Stimulated activated CD4-positive, alpha-beta T cell treated with anti-CD3 and anti-CD28 coated beads, Interleukin-15, amount 100 ng/mL, for 1 hour (primary cell): ENCODE measurements around the gene NPAT.
A peak's percentile ranks its signal among the peaks of the same experiment; 100 is the strongest.

Source experiments
- DNase-seq, 2 donors: peaks; one replicate each; pipeline ENCODE4 v3.0.0-alpha.2; 2020; ENCODE audit warnings: low read depth in 1 of 2, low spot score in 1 of 2

NPAT gene

GRCh38 chr11:108222574-108223347, at the start of gene NPAT, which contains the start of gene ATM:
TSS of gene NPAT (minus strand) at chr11:108222638. CDS start at chr11:108222536, 102 bp downstream.
TSS of gene ATM (plus strand) at chr11:108223067. CDS start at chr11:108227625, 4,558 bp downstream.
- peak; percentile 93 to 98 for DNase-seq

GRCh38 chr11:108269583-108269982, 47.1 kb upstream of the NPAT start:
- DNase-seq: no peak

DNA sequence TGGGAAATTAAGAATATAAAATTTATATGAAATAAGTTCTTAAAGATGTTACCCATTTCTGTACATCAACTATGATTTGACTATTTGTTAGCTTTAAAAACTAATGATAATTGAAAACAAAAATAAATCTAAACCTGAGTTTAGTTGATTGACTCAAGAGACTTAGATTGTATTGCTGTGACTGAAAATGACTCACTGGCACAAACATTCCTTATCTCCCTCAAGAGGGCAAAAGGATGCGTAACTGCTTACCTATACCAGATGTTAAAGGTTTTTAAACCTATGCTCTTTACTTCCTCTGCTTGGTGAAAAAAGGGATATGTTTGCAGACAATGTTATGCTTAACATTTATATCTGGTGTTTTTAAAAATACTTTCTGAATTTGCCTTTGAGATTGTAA, 30.7 kb upstream of the NPAT start:
- no peak for DNase-seq

- DNase-seq: no peak
Measured at GRCh38 chr11:108246885-108247284, 24.4 kb upstream of the NPAT start.

- DNase-seq: no peak
Measured at GRCh38 chr11:108246308-108246707, 23.9 kb upstream of the NPAT start.

DNA sequence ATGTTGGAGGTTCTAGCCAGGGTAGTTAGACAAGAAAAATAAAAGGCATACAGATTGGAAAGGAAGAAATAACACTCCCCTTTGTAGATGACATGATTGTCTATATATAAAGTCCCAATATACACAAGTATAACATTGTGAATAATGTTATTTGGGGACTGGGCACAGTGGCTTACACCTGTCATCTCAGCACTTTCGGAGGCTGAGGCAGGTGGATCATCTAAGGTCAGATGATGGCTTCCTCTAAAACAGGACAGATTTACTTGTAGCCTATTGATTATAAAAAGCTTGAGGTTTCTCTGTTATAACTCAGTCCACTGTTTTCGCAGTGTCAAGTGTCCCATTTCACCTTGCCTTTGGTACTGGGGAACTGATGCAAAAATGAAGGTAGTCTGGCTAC, 20.0 kb upstream of the NPAT start:
- DNase-seq: no peak

DNA sequence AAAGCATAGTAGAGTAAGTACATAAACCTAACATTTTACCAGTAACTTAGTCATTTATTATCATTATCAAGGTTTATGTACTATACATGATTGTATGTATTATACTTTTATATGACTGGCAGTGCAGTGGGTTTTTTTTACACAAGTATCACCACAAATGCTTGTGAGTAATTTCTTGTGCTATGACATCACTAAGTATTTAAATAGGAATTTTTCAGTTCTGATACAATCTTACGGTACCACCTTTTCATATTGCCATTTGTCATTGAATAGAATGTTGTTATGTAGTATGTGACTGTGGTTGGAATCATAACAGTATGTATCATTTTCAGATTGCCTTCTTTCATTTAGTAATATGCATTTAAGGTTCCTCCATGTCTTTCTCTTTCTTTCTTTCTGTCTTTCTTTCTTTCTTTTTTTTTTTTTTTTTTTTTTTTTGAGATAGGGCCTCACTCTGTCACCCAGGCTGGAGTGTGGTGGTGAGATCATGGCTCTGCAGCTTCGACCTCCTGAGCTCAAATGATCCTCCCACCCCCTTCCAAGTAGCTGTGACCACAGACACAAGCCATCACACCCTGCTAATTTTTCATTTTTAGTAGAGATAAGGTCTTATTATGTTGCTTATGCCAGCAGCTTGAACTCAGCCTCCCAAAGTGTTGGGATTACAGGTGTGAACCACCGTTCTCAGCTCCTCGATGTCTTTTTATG, 19.0 kb upstream of the NPAT start:
- no peak for DNase-seq

DNA sequence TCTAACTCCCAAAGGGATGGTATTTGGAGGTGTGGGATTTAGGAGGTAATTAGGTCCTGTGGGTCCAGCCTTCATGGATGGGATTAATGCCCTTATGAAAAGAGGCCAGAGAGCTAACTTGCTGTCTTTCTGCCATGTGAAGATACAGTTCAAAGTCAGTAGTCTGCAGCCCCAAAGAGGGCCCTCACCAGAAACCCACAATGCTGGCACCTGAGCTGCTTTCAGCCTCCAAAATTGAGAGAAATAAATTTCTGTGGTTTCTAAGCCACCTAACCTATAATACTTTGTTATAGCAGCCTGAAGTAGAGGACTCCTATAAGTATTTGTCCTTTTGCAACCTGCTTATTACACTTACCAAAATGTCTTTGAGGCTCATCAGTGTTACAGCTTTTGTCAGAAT, 16.6 kb upstream of the NPAT start:
- no peak for DNase-seq

DNA sequence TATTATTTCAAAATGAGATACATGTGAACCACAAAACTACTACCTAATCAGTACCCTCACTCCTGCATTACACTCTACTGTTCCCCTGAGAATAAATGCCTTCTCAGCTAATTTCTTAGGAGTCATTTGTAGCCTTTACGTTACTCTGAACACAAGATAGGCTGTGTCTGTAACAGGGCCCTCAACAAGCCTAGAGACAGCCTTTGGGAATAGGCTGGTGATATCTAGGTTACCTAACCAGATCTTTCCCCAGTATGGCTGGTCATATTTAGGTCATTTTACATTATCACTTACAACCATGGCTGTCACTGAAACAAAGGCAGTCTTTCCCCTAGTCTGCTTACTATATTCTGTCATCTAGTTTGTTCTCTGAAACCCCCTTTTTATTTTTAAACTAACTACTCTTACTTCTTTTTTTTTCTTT, 14.6 kb upstream of the NPAT start:
- no peak for DNase-seq

GRCh38 chr11:108235633-108236032, 13.2 kb upstream of the NPAT start:
- DNase-seq: no peak

DNA sequence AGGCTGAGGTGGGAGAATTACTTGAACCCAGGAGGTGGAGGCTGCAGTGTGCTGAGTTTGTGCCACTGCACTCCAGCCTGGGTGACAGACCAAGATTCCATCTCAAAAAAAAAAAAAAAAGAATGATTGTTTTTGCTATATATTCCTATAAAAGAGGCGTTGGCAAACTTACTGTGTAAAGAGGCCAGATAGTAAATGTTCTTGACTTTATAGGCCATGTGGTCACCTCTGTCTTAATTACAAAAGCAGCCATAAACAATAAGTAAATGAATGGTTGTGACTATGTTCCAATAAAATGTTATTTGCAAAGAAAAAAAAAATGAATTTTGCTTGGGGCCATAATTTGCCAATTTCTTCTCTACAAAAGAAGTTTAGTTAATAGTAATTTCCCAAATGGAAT, 12.8 kb upstream of the NPAT start:
- DNase-seq: no peak

DNA sequence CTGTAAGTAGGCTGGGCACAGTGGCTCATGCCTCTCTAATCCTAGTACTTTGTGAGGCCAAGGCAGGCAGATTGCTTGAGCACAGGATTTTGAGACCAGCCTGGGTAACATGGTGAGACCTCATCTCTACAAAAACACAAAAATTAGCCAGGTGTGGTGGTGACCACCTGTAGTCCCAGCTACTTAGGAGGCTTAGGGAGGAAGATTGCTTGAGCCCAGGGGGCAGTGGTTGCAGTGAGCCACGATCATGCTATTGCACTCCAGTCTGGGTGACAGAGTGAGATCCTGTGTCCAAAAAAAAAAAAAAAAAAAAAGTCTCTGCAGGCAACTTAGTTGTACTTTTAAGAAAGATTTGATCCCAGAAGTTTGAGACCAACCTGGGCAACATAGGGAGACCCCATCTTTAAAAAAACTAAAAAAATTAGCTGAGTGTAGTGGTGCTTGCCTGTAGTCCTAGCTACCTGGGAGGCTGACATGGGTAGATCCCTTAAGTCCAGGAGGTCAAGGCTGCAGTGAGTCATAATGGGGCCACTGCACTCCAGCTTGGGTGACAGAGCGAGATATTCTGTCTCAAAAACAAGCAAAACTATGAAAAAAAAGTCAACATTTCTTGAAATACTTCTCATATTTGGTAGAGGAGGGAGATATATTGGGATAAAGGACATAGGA, 11.0 kb upstream of the NPAT start:
- no peak for DNase-seq

DNA sequence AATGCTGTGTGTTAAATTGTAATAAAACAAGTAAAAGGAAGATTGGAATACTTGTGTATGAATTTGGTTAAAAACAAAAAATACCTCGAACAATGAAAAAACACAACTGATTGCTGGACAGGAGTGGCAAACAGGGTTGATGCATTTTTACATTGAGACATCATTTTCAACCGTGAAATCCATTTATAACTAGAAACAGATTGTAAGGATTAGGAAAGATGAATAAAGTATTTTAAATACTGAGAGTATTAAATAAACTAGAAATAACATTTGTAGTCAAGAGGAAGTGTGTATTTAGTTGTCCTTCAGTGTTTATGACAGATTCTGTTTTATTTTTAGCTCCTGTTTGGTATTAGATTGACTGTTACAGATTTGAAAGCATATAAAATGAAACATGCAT, 5.8 kb upstream of the NPAT start:
- no peak for DNase-seq

DNA sequence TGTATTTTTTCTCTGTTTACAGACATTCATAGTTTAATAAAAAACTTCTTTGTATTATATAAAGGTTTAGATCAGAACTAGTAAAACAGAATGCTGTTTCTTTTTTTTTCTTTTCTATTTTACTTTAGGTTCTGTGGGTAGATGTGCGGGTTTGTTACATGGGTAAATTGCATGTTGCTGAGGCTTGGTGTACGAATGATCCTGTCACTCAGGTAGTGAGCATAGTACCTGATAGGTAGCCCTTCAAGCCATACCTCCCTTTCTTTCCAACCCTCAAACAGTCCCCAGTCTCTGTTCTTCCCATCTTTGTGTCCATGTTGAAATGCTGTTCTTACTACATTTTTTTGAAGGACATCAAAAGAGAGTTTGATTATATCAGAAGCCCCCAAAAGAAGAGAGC, 3.6 kb upstream of the NPAT start:
- no peak for DNase-seq

DNA sequence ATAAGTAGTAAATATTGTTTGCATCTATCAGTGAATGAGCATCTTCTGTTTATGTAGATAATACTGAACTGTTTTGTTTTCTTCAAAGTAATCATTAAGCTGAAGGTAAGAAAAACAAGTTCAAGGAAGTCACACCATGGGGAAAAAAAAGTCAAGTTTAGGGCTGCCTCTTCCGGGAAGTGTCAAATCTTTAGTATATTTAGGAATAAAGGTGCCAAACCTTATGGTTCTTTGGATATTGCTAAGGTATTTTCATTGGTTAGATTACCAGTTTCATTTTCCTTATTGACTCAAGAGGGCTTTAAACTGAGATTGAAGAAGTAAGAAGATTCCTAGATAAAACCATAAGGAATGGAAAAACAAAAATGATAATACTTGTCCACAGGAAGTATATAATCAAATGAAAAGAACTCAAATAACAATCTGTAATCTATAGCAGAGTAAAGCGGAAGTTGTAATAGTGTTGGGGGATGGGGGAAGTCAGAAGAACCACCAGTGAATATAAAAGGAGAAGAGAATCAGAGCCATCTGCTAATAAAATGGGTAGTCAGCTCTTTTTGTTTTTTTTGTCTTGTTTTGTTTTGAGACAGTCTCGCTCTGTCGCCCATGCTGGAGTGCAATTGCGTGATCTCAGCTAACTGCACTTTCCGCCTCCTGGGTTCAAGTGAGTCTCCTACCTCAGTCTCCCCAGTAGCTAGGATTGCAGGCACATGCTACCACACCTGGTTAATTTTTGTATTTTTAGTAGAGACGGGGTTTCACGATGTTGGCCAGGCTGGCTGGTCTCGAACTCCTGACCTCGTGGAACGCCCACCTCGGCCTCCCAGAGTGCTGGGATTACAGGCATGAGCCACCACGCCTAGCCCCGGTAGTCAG, 2.7 kb upstream of the NPAT start:
- peak in 1 of 2 donors; percentile 5 for DNase-seq

GRCh38 chr11:108224366-108224765, 1.9 kb upstream of the NPAT start:
- no peak for DNase-seq

DNA sequence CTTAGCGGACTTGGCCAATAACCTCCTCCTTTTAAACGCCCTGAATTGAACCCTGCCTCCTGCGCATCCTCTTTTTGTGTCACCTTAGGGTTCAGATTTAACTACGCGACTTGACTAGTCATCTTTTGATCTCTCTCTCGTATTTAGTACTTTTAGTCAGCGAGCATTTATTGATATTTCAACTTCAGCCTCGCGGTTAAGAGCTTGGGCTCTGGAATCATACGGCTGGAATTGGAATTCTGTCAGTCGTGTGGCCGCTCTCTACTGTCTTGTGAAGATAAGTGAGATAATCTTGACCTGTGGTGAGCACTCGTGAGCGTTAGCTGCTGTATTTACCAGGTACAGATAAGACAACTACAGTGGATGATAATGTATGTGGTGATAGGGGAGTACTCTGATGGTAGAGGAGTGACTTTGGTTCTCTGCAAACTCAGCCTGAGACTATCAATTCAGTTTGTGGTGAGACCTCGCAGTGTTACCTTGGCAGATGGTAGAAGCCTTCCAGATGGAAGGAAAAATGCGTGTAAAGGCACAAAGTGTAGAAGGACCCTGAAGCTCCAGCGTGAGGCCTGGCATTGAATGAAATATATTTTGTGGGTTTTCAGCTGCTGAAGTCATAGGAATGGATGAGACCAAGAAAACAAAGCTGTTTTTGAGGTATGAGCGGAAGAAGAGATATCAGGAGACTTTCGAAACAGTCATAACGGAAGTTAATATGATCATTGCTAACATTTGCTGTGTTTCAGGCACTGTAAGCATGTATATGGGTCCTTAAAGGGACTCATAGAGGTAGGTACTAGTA, 1.1 kb upstream of the NPAT start:
- DNase-seq: no peak

- DNase-seq: no peak
Measured at GRCh38 chr11:108221911-108222573, 396 bp downstream of the NPAT start.

- no peak for DNase-seq
Measured at GRCh38 chr11:108221371-108221770, 1.1 kb downstream of the NPAT start.
